H1 (cell line): ENCODE results near the gene DNAJC24.

Experiments used
- BACH1 ChIP-seq: IDR thresholded peaks from 2 replicates; pipeline ENCODE4 v1.6.1; 2012; ENCODE audit warnings: low read length, improper control_type of control experiment
- CBX5 ChIP-seq: fragments of 300-800, 300-1000 bp; sonication (generic); IDR thresholded peaks from 2 replicates; pipeline ENCODE4 v1.7.1; 2016; ENCODE audit warnings: antibody characterized with exemption, low read length, low read depth
- CHD2 ChIP-seq: IDR thresholded peaks from 2 replicates; pipeline ENCODE4 v1.6.1; 2012; ENCODE audit warnings: low read length, improper control_type of control experiment
- CTCF ChIP-seq, 3 experiments: IDR thresholded peaks; 1 replicate in 2 of 3; 2 replicates in 1 of 3; pipeline versions ENCODE4 v1.5.1 to v1.6.1; 2011; ENCODE audit warnings: low read length in 3 of 3, mild to moderate bottlenecking in 3 of 3, inconsistent platforms in 2 of 3, low read depth in 1 of 3, moderate library complexity in 1 of 3; ENCODE audit not compliant: insufficient read depth in 1 of 3; ENCODE audit errors: control extremely low read depth in 1 of 3
- EZH2 ChIP-seq: fragments of 200-600 bp; sonication (generic); IDR thresholded peaks from 2 replicates; pipeline ENCODE4 v1.7.1; 2012; ENCODE audit warnings: low read depth, mild to moderate bottlenecking, moderate library complexity, low read length, inconsistent platforms; ENCODE audit not compliant: severe bottlenecking
- GABPA ChIP-seq: IDR thresholded peaks from 2 replicates; pipeline ENCODE4 v1.6.1; 2011; ENCODE audit warnings: mild to moderate bottlenecking, low read length, moderate library complexity, borderline replicate concordance; ENCODE audit not compliant: insufficient read depth
- HDAC2 ChIP-seq, 2 experiments: fragments of 300-600 bp in 1 of 2; sonication (generic) in 1 of 2; IDR thresholded peaks; 2 replicates each; pipeline ENCODE4 v1.6.1; 2011 to 2012; ENCODE audit warnings: low read depth in 2 of 2, low read length in 2 of 2, mild to moderate bottlenecking in 2 of 2, moderate library complexity in 2 of 2, borderline replicate concordance in 1 of 2, inconsistent platforms in 1 of 2
- KDM1A ChIP-seq: fragments of 200-600, 300-600 bp; sonication (generic); IDR thresholded peaks from 2 replicates; pipeline ENCODE4 v1.7.1; 2016; ENCODE audit warnings: mild to moderate bottlenecking, low read length, borderline replicate concordance
- POLR2A ChIP-seq, 2 experiments: IDR thresholded peaks; 1 replicate in 1 of 2; 2 replicates in 1 of 2; pipeline ENCODE4 v1.6.1; 2011; ENCODE audit warnings: low read depth in 2 of 2, low read length in 2 of 2, mild to moderate bottlenecking in 2 of 2; ENCODE audit errors: control extremely low read depth in 1 of 2
- POLR2AphosphoS5 ChIP-seq: IDR thresholded peaks from 2 replicates; pipeline ENCODE4 v1.6.1; 2011; ENCODE audit warnings: low read depth, low read length
- SIN3A ChIP-seq, 2 experiments: IDR thresholded peaks in 1 of 2; conservative IDR thresholded peaks in 1 of 2; 2 replicates each; pipeline ENCODE4 v1.6.1; 2011 to 2012; ENCODE audit warnings: low read length in 2 of 2, improper control_type of control experiment in 1 of 2, low read depth in 1 of 2, mild to moderate bottlenecking in 1 of 2
- SP4 ChIP-seq: IDR thresholded peaks from 2 replicates; pipeline ENCODE4 v1.6.1; 2012; ENCODE audit warnings: low read length, inconsistent platforms
- SUZ12 ChIP-seq: fragments of 200-600 bp; sonication (generic); IDR thresholded peaks from 2 replicates; pipeline ENCODE4 v1.6.1; 2012; ENCODE audit warnings: mild to moderate bottlenecking, inconsistent platforms, low read length, moderate library complexity, mixed read lengths
- TEAD4 ChIP-seq: IDR thresholded peaks from 2 replicates; pipeline ENCODE4 v1.6.1; 2012; ENCODE audit warnings: low read depth, low read length, inconsistent platforms, mixed read lengths

- TF ChIP-seq HDAC2 (IDR thresholded peaks at IDR 0.05; ENCODE audit: borderline replicate concordance in 1 of 2, low read depth in 2 of 2, low read length in 2 of 2) (no peak), POLR2AphosphoS5 (no peak), EZH2 (no peak), SIN3A (conservative IDR thresholded peaks at IDR 0.05 in 1 of 2, IDR thresholded peaks at IDR 0.05 in 1 of 2; ENCODE audit: low read depth in 1 of 2, low read length in 2 of 2) (no peak), SP4 (no peak), CTCF (IDR thresholded peaks at IDR 0.05; ENCODE audit: control extremely low read depth in 1 of 3, insufficient read depth in 1 of 3, low read depth in 1 of 3, low read length in 3 of 3) (no peak), POLR2A (IDR thresholded peaks at IDR 0.05; ENCODE audit: control extremely low read depth in 1 of 2, low read depth in 2 of 2, low read length in 2 of 2) (no peak), BACH1 (no peak), KDM1A (no peak), SUZ12 (no peak), GABPA (no peak), CBX5 (no peak), CHD2 (no peak), TEAD4 (no peak)
Observed at GRCh38 chr11:31361743-31362142, 7.9 kb upstream of the DNAJC24 start.
